Measurements from ENCODE around the gene PDZRN3. TPM values are rescaled to one million over a fixed set of nuclear protein-coding genes. Genes with fewer than 3 reads are reported as not detected.

PDZRN3 gene
- total RNA-seq, 2 experiments from 2014 or later: not detected

DNA sequence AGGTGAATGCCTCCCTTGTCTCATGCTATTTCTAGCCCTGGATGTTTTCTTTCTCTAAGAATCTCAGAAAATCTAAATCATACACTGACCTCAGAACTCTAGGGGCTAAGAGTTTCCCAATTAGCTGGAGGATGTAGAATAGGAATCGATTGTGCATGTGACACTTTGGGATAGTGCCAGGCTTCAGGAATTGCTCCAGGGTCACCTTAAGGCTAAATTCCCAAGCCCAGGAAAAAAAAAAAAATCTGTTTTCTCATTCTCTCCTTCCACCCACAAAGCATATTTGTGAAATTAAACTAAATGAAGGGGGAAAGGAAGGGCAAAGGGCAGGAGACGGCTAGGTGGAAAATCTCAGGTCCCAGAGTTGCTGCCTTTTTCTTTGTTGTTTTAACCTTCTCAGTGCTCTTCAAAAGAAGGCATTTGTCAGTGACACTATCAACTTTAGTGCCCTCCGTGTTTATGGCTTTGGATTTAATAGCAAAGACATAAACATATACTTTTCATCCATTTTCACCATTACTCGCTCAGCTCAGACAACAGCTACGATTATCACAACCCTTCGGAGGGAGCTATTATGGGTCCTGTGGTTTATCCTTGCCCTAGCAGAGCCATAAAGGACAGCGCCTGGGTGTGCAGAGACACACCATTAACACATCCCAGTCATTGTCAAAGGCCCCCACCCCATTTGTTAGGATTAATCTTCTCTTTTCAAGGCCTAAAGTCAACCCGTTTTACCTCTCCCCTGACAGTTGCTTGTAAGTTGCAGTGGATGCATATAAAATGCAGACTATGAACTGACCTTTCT, 271.7 kb downstream of the PDZRN3 start:
- Mint-ChIP-seq H3K27me3 (no peaks in the 10 kb centered on the region), H3K36me3 (no peaks in the 10 kb centered on the region), H3K27ac (no peak overlapping the region), H3K9me3 (no peaks in the 10 kb centered on the region), H3K4me1 (ENCODE audit: low read depth) (no peaks in the 10 kb centered on the region), H3K4me3 (no peak overlapping the region)
- intact Hi-C loops (cut with micrococcal nuclease): no loop called here
- ChIA-PET CTCF (no interaction called here), POLR2A (no interaction called here)
- no peak for DNase-seq

DNA sequence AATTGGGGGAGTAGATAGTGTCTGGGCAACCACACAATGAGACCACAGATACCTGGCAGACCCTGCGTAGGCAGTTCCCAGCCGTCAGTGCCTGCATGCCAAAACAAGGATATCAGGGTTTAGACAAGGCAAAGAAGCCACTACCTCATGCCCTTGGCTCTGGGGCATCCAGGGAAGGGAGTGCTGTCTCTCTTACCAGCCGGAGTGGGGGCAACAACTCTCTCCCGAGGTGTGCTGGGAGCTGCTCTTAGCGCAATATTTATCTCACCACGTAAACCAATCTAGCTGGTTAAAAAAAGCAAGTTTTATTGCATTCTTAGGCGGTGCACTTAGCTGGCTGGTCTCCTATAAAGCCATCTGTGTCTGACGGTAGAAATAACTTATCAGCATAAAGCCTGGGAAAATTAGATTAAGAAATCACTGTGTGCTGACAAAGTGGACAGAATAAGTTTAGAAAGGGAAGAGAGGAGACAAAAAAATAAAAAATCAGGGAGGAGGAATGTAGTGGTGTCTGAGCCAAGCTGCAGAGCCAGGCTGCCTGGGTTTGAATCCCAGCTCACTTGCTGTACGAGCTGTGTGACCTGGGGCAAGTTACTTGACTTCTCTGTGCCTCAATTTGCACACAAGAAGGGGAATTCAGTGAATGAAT, 273.2 kb downstream of the PDZRN3 start:
- H3K4me3 Mint-ChIP-seq: no peak overlapping the region
- no peaks in the 10 kb centered on the region for H3K9me3 Mint-ChIP-seq
- POLR2A ChIA-PET: no interaction called here
- no peaks in the 10 kb centered on the region for H3K36me3 Mint-ChIP-seq
- no peaks in the 10 kb centered on the region for H3K4me1 Mint-ChIP-seq (ENCODE audit: low read depth)
- DNase-seq: no peak
- intact Hi-C loops (cut with micrococcal nuclease): no loop called here
- CTCF ChIA-PET: interaction anchor here (1.0 kb wide), 1 partner anchor 10 kb away, joined by 3 read pairs; no protein-coding TSS in a partner anchor
- H3K27ac Mint-ChIP-seq: no peak overlapping the region
- H3K27me3 Mint-ChIP-seq: no peaks in the 10 kb centered on the region

DNA sequence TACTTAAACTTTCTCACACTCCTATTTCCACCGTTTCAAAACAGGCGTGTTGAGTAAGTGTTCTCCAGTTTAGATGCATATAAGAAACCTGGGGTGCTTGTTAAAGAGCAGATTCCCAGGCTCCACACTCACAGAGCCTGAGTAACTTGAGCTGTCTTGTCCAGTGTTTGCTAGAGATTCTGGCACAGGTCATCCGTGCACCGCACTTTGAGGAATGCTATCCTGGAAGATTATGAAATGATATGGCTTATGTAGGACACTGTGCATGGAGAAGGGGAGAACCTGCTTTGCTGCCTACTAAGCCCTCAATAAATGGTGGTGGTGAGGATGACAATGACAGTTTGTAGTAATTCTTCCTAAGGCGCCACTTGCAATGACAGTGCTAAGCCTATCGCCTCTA, 273.7 kb downstream of the PDZRN3 start:
- intact Hi-C loops (cut with micrococcal nuclease): no loop called here
- H3K4me3 Mint-ChIP-seq: no peak overlapping the region
- H3K27ac Mint-ChIP-seq: no peak overlapping the region
- no peak for DNase-seq
- ChIA-PET POLR2A (no interaction called here), CTCF (no interaction called here)
- no peaks in the 10 kb centered on the region for H3K4me1 Mint-ChIP-seq (ENCODE audit: low read depth)
- no peaks in the 10 kb centered on the region for H3K36me3 Mint-ChIP-seq
- H3K9me3 Mint-ChIP-seq: no peaks in the 10 kb centered on the region
- H3K27me3 Mint-ChIP-seq: no peaks in the 10 kb centered on the region

DNA sequence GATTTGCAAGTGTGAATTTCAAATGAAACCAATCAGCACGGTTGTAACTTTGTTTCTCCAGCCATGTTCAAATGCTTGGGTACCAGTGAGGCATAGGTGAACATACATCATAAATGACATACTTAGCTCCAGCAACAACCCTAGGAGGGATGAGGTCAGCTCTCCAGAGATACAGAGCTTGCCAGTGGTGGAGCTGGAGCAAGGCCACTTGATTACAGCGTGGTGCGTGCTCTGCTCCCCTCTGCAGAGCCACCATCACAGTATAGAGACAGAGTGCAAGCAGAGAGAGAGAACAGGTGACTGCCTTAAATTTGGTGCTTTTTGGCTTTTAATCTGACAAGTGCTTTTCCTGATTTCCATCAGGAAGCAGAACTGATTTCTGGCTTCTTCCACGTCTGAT, 275.1 kb downstream of the PDZRN3 start:
- H3K27ac Mint-ChIP-seq: no peak overlapping the region
- H3K36me3 Mint-ChIP-seq: no peaks in the 10 kb centered on the region
- ChIA-PET POLR2A (no interaction called here), CTCF (no interaction called here)
- H3K9me3 Mint-ChIP-seq: no peaks in the 10 kb centered on the region
- intact Hi-C loops (cut with micrococcal nuclease): no loop called here
- no peaks in the 10 kb centered on the region for H3K27me3 Mint-ChIP-seq
- DNase-seq: no peak
- H3K4me3 Mint-ChIP-seq: no peak overlapping the region
- H3K4me1 Mint-ChIP-seq (ENCODE audit: low read depth): no peaks in the 10 kb centered on the region

DNA sequence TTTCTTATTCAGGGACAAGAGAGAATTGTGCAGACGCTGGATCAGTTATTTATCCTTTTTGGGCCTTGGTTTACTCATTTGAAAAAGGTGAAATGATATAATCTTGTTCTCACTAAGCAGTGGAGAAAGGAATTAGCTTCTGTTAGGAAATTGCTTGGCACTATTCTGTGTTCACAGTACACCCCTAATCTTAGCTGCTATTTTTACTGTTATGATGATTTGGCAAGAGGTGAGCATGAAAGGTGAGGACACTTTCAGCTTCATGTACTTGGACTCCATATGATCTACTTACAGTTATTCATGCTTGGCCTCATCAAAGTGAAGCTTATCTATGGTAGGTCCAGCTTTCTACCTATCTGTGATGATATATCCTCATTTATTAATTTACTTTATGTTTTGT, 282.7 kb downstream of the PDZRN3 start:
- H3K27ac Mint-ChIP-seq: no peak overlapping the region
- peaks cover 4% of the 10 kb centered on the region for H3K27me3 Mint-ChIP-seq
- H3K36me3 Mint-ChIP-seq: no peaks in the 10 kb centered on the region
- no peak for DNase-seq
- ChIA-PET CTCF (interaction anchor here (1.0 kb wide), 1 partner anchor 10 kb away, joined by 3 read pairs; no protein-coding TSS in a partner anchor), POLR2A (no interaction called here)
- H3K4me1 Mint-ChIP-seq (ENCODE audit: low read depth): no peaks in the 10 kb centered on the region
- intact Hi-C loops (cut with micrococcal nuclease): no loop called here
- H3K9me3 Mint-ChIP-seq: peaks cover 2% of the 10 kb centered on the region
- no peak overlapping the region for H3K4me3 Mint-ChIP-seq

DNA sequence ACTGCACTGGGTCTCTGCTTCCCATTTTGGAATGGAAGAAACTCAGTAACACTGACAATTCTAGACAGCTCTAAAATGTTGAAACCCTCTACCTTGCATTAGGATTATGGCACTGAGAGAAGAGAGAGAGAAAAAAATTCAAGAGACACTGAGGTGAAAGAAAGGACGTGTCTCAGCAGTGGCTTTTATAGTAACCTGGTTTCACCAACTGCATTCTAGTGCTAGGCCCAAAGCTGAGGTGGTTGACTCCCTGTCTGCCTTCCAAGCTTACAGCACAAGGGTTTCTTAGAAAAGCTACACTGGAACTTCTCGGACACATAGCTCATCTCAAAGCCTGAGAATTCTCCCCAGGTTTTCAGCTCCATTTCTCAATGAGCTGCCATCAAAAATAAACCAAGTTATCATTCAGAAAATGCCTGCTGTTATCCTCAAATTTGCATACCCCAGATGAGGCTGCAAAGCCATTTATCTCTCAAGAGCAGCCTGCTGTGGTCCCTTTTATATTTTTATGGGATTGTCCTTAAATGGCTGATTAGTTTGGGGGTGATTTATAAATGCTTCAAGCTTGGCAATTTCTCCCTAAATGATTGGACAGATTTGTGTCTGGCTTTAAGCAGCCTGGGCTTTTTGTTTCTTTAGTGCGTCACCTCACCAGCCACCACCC, 283.3 kb downstream of the PDZRN3 start:
- Mint-ChIP-seq H3K9me3 (peaks cover 2% of the 10 kb centered on the region), H3K4me3 (no peak overlapping the region), H3K27me3 (peaks cover 4% of the 10 kb centered on the region), H3K27ac (no peak overlapping the region), H3K4me1 (ENCODE audit: low read depth) (no peaks in the 10 kb centered on the region), H3K36me3 (no peaks in the 10 kb centered on the region)
- CTCF ChIA-PET: interaction anchor here (1.0 kb wide), 1 partner anchor 10 kb away, joined by 3 read pairs; no protein-coding TSS in a partner anchor
- intact Hi-C loops (cut with micrococcal nuclease): no loop called here
- no peak for DNase-seq
- POLR2A ChIA-PET: no interaction called here

DNA sequence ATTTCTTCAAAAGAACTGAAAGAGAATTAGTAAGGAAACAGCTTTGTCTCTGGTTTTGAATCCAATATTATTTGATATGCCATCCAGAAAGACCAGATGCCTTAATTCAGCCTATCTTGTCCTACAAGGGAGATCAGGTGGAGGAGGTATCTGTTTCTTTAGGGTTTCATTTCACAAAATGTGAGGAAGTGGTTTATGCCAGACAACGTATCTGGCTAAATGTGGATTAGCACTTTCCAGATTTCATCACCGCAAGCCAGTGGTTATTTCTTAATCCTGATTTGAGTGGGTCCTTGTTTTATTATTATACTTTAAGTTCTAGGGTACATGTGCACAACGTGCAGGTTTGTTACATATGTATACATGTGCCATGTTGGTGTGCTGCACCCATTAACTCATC, 292.2 kb downstream of the PDZRN3 start:
- ChIA-PET POLR2A (no interaction called here), CTCF (no interaction called here)
- Mint-ChIP-seq H3K9me3 (peaks cover 2% of the 10 kb centered on the region), H3K4me3 (no peak overlapping the region), H3K27ac (no peak overlapping the region), H3K4me1 (ENCODE audit: low read depth) (no peaks in the 10 kb centered on the region), H3K36me3 (no peaks in the 10 kb centered on the region), H3K27me3 (peaks cover 4% of the 10 kb centered on the region)
- no peak for DNase-seq
- intact Hi-C loops (cut with micrococcal nuclease): no loop called here
